HepG2 (cell line): ENCODE results near the gene TMEM97.

Experiments used
- BRCA1 ChIP-seq: sonication (generic); formaldehyde crosslinking; IDR thresholded peaks from 2 replicates; pipeline ENCODE4 v1.4.0; 2020; ENCODE audit warnings: missing genetic modification reagents
- CTCF ChIP-seq: sonication (generic); formaldehyde crosslinking; IDR thresholded peaks from 2 replicates; pipeline ENCODE4 v1.5.0; 2020; ENCODE audit warnings: mild to moderate bottlenecking, missing genetic modification reagents, moderate library complexity
- EP300 ChIP-seq, 3 experiments: sonication (generic) in 1 of 3; formaldehyde crosslinking in 1 of 3; IDR thresholded peaks; 2 replicates each; pipeline versions ENCODE4 v1.5.1 to v1.6.1; 2011 to 2020; ENCODE audit warnings: low read depth in 2 of 3, low read length in 2 of 3, borderline replicate concordance in 1 of 3, improper control_type of control experiment in 1 of 3, mild to moderate bottlenecking in 1 of 3, missing genetic modification reagents in 1 of 3, moderate library complexity in 1 of 3
- KDM2A ChIP-seq: sonication (generic); formaldehyde crosslinking; IDR thresholded peaks from 2 replicates; pipeline ENCODE4 v1.4.0; 2020; ENCODE audit warnings: low read depth, missing genetic modification reagents, borderline replicate concordance
- MEIS2 ChIP-seq: sonication (generic); formaldehyde crosslinking; IDR thresholded peaks from 2 replicates; pipeline ENCODE4 v1.9.0; 2021; ENCODE audit warnings: mild to moderate bottlenecking, missing genetic modification reagents
- NCOA1 ChIP-seq: sonication (generic); formaldehyde crosslinking; IDR thresholded peaks from 2 replicates; pipeline ENCODE4 v1.9.0; 2021; ENCODE audit warnings: missing genetic modification reagents
- POLR2A ChIP-seq, 2 experiments: IDR thresholded peaks; 2 replicates each; pipeline ENCODE4 v1.6.1; 2011; ENCODE audit warnings: low read depth in 2 of 2, low read length in 2 of 2, mild to moderate bottlenecking in 1 of 2, moderate library complexity in 1 of 2; ENCODE audit not compliant: insufficient read depth in 1 of 2
- POLR2AphosphoS5 ChIP-seq: IDR thresholded peaks from 2 replicates; pipeline ENCODE4 v1.6.1; 2012; ENCODE audit warnings: low read depth, low read length
- REST ChIP-seq, 2 experiments: IDR thresholded peaks; 2 replicates each; pipeline ENCODE4 v1.6.1; 2011 to 2012; ENCODE audit warnings: low read length in 2 of 2, borderline replicate concordance in 1 of 2, low read depth in 1 of 2, mild to moderate bottlenecking in 1 of 2, moderate library complexity in 1 of 2
- ZNF576 ChIP-seq: sonication (generic); formaldehyde crosslinking; IDR thresholded peaks from 2 replicates; pipeline ENCODE4 v1.4.0; 2020; ENCODE audit warnings: mild to moderate bottlenecking, missing genetic modification reagents
- ZNF639 ChIP-seq: conservative IDR thresholded peaks from 2 replicates; pipeline ENCODE4 v1.6.1; 2018; ENCODE audit warnings: missing genetic modification reagents
- ZNF710 ChIP-seq: sonication (generic); formaldehyde crosslinking; IDR thresholded peaks from 2 replicates; pipeline ENCODE4 v1.5.0; 2020; ENCODE audit warnings: mild to moderate bottlenecking, missing genetic modification reagents, borderline replicate concordance
- ZNF891 ChIP-seq: sonication (generic); formaldehyde crosslinking; IDR thresholded peaks from 2 replicates; pipeline ENCODE4 v1.5.0; 2020; ENCODE audit warnings: mild to moderate bottlenecking, missing genetic modification reagents

GRCh38 chr17:28315846-28316705 lies 2.9 kb upstream of the TMEM97 start:
- TF ChIP-seq ZNF639, result no peak
- TF ChIP-seq ZNF710 (CRISPR knock-in tag), result no peak
- no peak for TF ChIP-seq BRCA1 (CRISPR knock-in tag)
- TF ChIP-seq MEIS2 (CRISPR knock-in tag), result no peak
- no peak for TF ChIP-seq ZNF576 (CRISPR knock-in tag)
- no peak for TF ChIP-seq EP300 (IDR thresholded peaks at IDR 0.05; ENCODE audit: low read depth in 2 of 2, low read length in 2 of 2)
- TF ChIP-seq EP300 (CRISPR knock-in tag; IDR thresholded peaks at IDR 0.05; ENCODE audit: borderline replicate concordance), result no peak
- TF ChIP-seq REST (IDR thresholded peaks at IDR 0.05; ENCODE audit: borderline replicate concordance in 1 of 2, low read depth in 1 of 2, low read length in 2 of 2), result no peak
- TF ChIP-seq CTCF (CRISPR knock-in tag), result no peak
- no peak for TF ChIP-seq KDM2A (CRISPR knock-in tag)
- TF ChIP-seq POLR2A (IDR thresholded peaks at IDR 0.05; ENCODE audit: insufficient read depth in 1 of 2, low read depth in 2 of 2, low read length in 2 of 2), result no peak
- no peak for TF ChIP-seq NCOA1 (CRISPR knock-in tag)
- no peak for TF ChIP-seq ZNF891
- no peak for TF ChIP-seq POLR2AphosphoS5
